Pancreas (tissue), 10 donors: ENCODE data around the gene RBM7. TPM values are rescaled to one million over a fixed set of nuclear protein-coding genes. Genes with fewer than 3 reads are reported as not detected.
A peak's percentile ranks its signal among the peaks of the same experiment; 100 is the strongest.

Source experiments
- ATAC-seq, 4 donors: fragments of 200-7000 bp; cut with Tn5 transposase; one replicate each; pipeline versions ENCODE4 v1.8.0 to v1.9.1; 2020; ENCODE audit warnings: mild to moderate bottlenecking in 4 of 4, moderate library complexity in 4 of 4
- DNase-seq, 6 donors: peaks; one replicate each; pipeline ENCODE4 v3.0.0-alpha.2; 2020
- FAIRE-seq: peaks from 2 replicates; lab custom pipeline; 2012; peaks lifted over from hg19 to GRCh38; lab: Jason Lieb, UNC
- H3K27ac ChIP-seq, 4 donors: fragments of 200-600 bp; sonication (generic); 1 replicate in 3 of 4; 2 replicates in 1 of 4; pipeline versions ENCODE4 v1.5.0 to v1.8.0; 2020
- H3K27me3 ChIP-seq, 4 donors: fragments of 200-600 bp; one replicate each; pipeline ENCODE4 v1.8.0; 2021
- H3K36me3 ChIP-seq, 3 donors: fragments of 200-600 bp; sonication (generic) in 1 of 3; one replicate each; pipeline versions ENCODE4 v1.5.0 to v1.8.0; 2020 to 2021
- H3K4me1 ChIP-seq, 3 donors: fragments of 200-600 bp; one replicate each; pipeline ENCODE4 v1.8.0; 2021
- H3K4me3 ChIP-seq, 4 donors: fragments of 200-600 bp; sonication (generic) in 2 of 4; one replicate each; pipeline versions ENCODE4 v1.5.0 to v1.8.0; 2020 to 2021
- H3K9me3 ChIP-seq, 4 donors: fragments of 200-600 bp; one replicate each; pipeline ENCODE4 v1.8.0; 2021
- CTCF ChIP-seq, 4 donors: fragments of 200-600 bp; sonication (generic) in 3 of 4; IDR thresholded peaks; one replicate each; pipeline versions ENCODE4 v1.5.0 to v1.8.0; 2021; ENCODE audit warnings: antibody characterized with exemption in 4 of 4
- WGBS, 2 donors: extraction: QIAGEN DNeasy Blood & Tissue Kit; methylation state at CpG; one replicate each; pipeline ENCODE4 v1.1.7; 2013; 5-methylcytosine and 5-hydroxymethylcytosine counted together
- intact Hi-C, 3 donors: fragments of 100-400 bp; cut with DNase I; formaldehyde crosslinking; loops; one replicate each; pipeline versions ENCODE4 v1.11.1 to v1.14.2; 2022
- polyA plus RNA-seq, 2 donors: library from polyadenylated mRNA; stranded (reverse); fragments of 200-250 nt; gene quantifications; one replicate each; pipeline ENCODE4 v1.2.3, GENCODE V29; 2013
- total RNA-seq, 6 donors: library from RNA; stranded (reverse); fragmentation: NEBNext Ultra II Directional in 4 of 6; extraction: Animal tissue kit (Norgen Biotek cat#: 25700) in 4 of 6; gene quantifications; one replicate each; pipeline versions ENCODE4 v1.2.1 to v1.2.4, GENCODE V29; 2021 to 2023
- donor health status: healthy with polysubstance abuse.
- donor health status: DM: no; HTN: no; CAD: no; lungs with moderate emphysema.
- donor health status: DM: no; HTN: no; CAD: no.
- donor health status: control.
- donor health status: control.
- donor health status: Bipolar disorder and iron deficiency.
- donor health status: DM: yes; HTN: yes; CAD: no.
- donor health status: DM: no; HTN: no; CAD: no.
- donor health status: DM: no; HTN: no; CAD: no.
- donor health status: DM: yes; HTN: yes; CAD: no.

RBM7 gene
- total and polyA plus RNA-seq, 8 donors = 3.8 to 16.4 (median 10.3) TPM

- intact Hi-C loops = no loop called here
- no peak overlapping the region for H3K4me3 ChIP-seq
- ATAC-seq = no peak
- FAIRE-seq = no peak
- H3K27me3 ChIP-seq = no peaks in the 10 kb centered on the region
- 94 to 97% methylated on average over 2 of the region's 2 CpGs for WGBS, 2 donors
- H3K36me3 ChIP-seq = peaks cover 0 to 16% (median 7%) of the 10 kb centered on the region in 3 donors
- no peaks in the 10 kb centered on the region for H3K9me3 ChIP-seq
- H3K4me1 ChIP-seq = no peaks in the 10 kb centered on the region
- no peak for TF ChIP-seq CTCF (IDR thresholded peaks at IDR 0.05)
- no peak for DNase-seq
- no peak overlapping the region for H3K27ac ChIP-seq
Observed at GRCh38 chr11:114447444-114447843, 47.0 kb downstream of the RBM7 start.

GRCh38 chr11:114447892-114448291, 47.4 kb downstream of the RBM7 start:
- intact Hi-C loops = no loop called here
- DNase-seq (no peak), ATAC-seq (no peak), FAIRE-seq (no peak)
- Histone ChIP-seq H3K9me3 (no peaks in the 10 kb centered on the region), H3K27ac (no peak overlapping the region), H3K27me3 (no peaks in the 10 kb centered on the region), H3K4me3 (no peak overlapping the region), H3K4me1 (no peaks in the 10 kb centered on the region), H3K36me3 (peaks cover 0 to 16% (median 7%) of the 10 kb centered on the region in 3 donors)
- WGBS, 2 donors = 67 to 84% methylated on average over 3 of the region's 3 CpGs
- TF ChIP-seq CTCF (IDR thresholded peaks at IDR 0.05) = no peak

DNA sequence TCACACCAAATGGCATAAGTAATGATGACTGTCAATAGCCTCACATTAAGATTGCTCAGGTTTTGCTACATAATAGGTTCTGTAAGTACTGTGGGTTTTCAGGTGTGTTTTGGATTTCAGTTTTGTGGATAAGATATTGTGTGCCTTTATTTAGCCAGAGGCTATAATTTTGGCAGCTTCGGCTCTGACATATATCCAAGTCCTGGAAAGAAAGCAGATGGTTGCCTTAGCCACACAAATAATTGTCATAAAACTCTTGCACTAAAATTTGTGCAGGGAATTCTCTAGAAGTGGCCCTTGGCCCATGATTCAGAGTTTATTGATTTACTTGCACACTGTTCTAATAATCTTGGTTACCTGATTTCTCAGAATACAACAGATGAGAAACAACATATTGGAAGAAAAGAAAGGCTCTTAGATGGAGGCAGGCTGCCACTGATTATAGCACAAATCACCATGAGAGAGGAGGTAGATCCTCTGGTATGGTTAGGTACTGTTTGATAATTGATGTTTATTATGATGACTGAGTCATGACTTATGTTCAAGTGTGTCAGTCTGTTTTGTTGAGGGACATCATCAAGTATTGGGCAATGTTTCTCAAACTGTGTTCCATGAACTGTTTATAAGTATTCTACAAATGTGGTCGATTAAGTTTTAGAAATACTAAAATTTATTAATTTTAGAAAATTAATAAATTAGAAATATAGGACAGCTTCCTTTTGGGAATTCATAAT, 48.5 kb downstream of the RBM7 start:
- ATAC-seq = no peak
- Histone ChIP-seq H3K4me1 (no peaks in the 10 kb centered on the region), H3K27me3 (no peaks in the 10 kb centered on the region), H3K27ac (no peak overlapping the region), H3K36me3 (peaks cover 0 to 16% (median 7%) of the 10 kb centered on the region in 3 donors), H3K4me3 (no peak overlapping the region), H3K9me3 (no peaks in the 10 kb centered on the region)
- FAIRE-seq = peak; percentile 23
- 73% methylated on average over 2 of the region's 2 CpGs for WGBS, 2 donors
- no peak for TF ChIP-seq CTCF (IDR thresholded peaks at IDR 0.05)
- intact Hi-C loops = no loop called here
- DNase-seq = no peak

DNA sequence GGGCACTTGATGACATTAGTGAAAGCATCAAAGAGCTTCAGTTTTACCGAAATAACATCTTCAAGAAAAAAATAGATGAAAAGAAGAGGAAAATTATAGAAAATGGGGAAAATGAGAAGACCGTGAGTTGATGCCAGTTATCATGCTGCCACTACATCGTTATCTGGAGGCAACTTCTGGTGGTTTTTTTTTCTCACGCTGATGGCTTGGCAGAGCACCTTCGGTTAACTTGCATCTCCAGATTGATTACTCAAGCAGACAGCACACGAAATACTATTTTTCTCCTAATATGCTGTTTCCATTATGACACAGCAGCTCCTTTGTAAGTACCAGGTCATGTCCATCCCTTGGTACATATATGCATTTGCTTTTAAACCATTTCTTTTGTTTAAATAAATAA, 49.4 kb downstream of the RBM7 start:
- FAIRE-seq (no peak), DNase-seq (no peak), ATAC-seq (no peak)
- Histone ChIP-seq H3K27me3 (no peaks in the 10 kb centered on the region), H3K9me3 (no peaks in the 10 kb centered on the region), H3K4me3 (no peak overlapping the region), H3K27ac (no peak overlapping the region), H3K4me1 (no peaks in the 10 kb centered on the region), H3K36me3 (peaks cover 0 to 9% (median 7%) of the 10 kb centered on the region in 3 donors)
- no peak for TF ChIP-seq CTCF (IDR thresholded peaks at IDR 0.05)
- intact Hi-C loops = no loop called here
- 73 to 80% methylated on average over 6 of the region's 6 CpGs for WGBS, 2 donors

- FAIRE-seq (no peak), DNase-seq (no peak), ATAC-seq (no peak)
- Histone ChIP-seq H3K27me3 (no peaks in the 10 kb centered on the region), H3K27ac (no peak overlapping the region), H3K9me3 (no peaks in the 10 kb centered on the region), H3K4me3 (no peak overlapping the region), H3K4me1 (no peaks in the 10 kb centered on the region), H3K36me3 (peaks cover 0 to 7% (median 5%) of the 10 kb centered on the region in 3 donors)
- no peak for TF ChIP-seq CTCF (IDR thresholded peaks at IDR 0.05)
- 92 to 96% methylated on average over 3 of the region's 3 CpGs for whole genome bisulfite sequencing, 2 donors
- intact Hi-C loops = no loop called here
Observed at GRCh38 chr11:114452399-114452798, 51.9 kb downstream of the RBM7 start.
